Right lobe of liver (tissue), 4 donors: ENCODE data around the gene NMNAT2.

Source experiments
- CTCF ChIP-seq, 4 donors: fragments of 200-600 bp in 3 of 4; fragments of 450-650 bp in 1 of 4; IDR thresholded peaks; one replicate each; pipeline versions ENCODE4 v1.5.1 to v1.8.0; 2016 to 2022; ENCODE audit warnings: antibody characterized with exemption in 4 of 4, mild to moderate bottlenecking in 2 of 4
- POLR2A ChIP-seq: fragments of 450-650 bp; IDR thresholded peaks from one replicate; pipeline ENCODE4 v1.6.1; 2017; ENCODE audit warnings: antibody characterized with exemption, mild to moderate bottlenecking
- donor health status: DM: no; HTN: no; CAD: no.
- donor health status: DM: no; HTN: no; CAD: no.
- donor health status: DM: no; HTN: yes; CAD: no.

GRCh38 chr1:183233113-183233512 is 185.1 kb downstream of the NMNAT2 start:
- TF ChIP-seq CTCF (IDR thresholded peaks at IDR 0.05) (no peak), POLR2A (no peak)
